ENCODE measurements around the gene CALR. TPM values are rescaled to one million over a fixed set of nuclear protein-coding genes. Genes with fewer than 3 reads are reported as not detected.

CALR gene
- polyA plus RNA-seq, 1 donor (not counting 4 experiments of a cell fraction or from before 2014, with no cell fraction given), result 899 TPM

GRCh38 chr19:12938779-12939601 lies 581 bp downstream of the CALR start:
- peaks cover 28% of the 10 kb centered on the region for H3K4me1 ChIP-seq (ENCODE audit: control insufficient read depth, extremely low read depth, insufficient read depth, low read length)
- no peak overlapping the region for H2AFZ ChIP-seq (ENCODE audit: control insufficient read depth, low read length)
- H3K4me3 ChIP-seq (ENCODE audit: control insufficient read depth in 2 of 3, extremely low read depth in 1 of 3, insufficient read depth in 2 of 3, low read depth in 1 of 3, low read length in 3 of 3), result peak overlapping the region; percentile 79 to 99 (median 95)
- TF ChIP-seq EZH2 (IDR thresholded peaks at IDR 0.05; ENCODE audit: low read length) (no peak), CTCF (optimal IDR thresholded peaks at IDR 0.05 in 1 of 3, IDR thresholded peaks at IDR 0.05 in 1 of 3, conservative IDR thresholded peaks at IDR 0.05 in 1 of 3; ENCODE audit: extremely low read depth in 1 of 3, insufficient read depth in 2 of 3, low read length in 3 of 3) (peak in 2 of 3 experiments; percentile 24 to 25)
- H3K4me2 ChIP-seq (ENCODE audit: control insufficient read depth, extremely low read depth, insufficient read depth, low read depth, low read length), result peak overlapping the region; percentile 81
- peaks cover 47% of the 10 kb centered on the region for H3K79me2 ChIP-seq (ENCODE audit: control insufficient read depth, insufficient read depth, low read length)
- H3K27me3 ChIP-seq (ENCODE audit: control insufficient read depth, extremely low read depth, insufficient read depth, low read length), result no peaks in the 10 kb centered on the region
- H3K9me3 ChIP-seq (ENCODE audit: control insufficient read depth, low read depth, low read length), result no peaks in the 10 kb centered on the region
- H3K9me1 ChIP-seq (ENCODE audit: control insufficient read depth, extremely low read depth, insufficient read depth, low read length), result peaks cover 2% of the 10 kb centered on the region
- FAIRE-seq, result no peak
- H4K20me1 ChIP-seq (ENCODE audit: control insufficient read depth, extremely low read depth, insufficient read depth, low read length), result peaks cover 19% of the 10 kb centered on the region
- H3K27ac ChIP-seq (ENCODE audit: control insufficient read depth, insufficient read depth, low read length), result peak overlapping the region; percentile 81
- no peak for DNase-seq (ENCODE audit: low read depth, low spot score)
- H3K36me3 ChIP-seq (ENCODE audit: control insufficient read depth in 2 of 2, extremely low read depth in 1 of 2, insufficient read depth in 2 of 2, low read length in 2 of 2), result peaks cover 29 to 38% of the 10 kb centered on the region in 2 experiments
- H3K9ac ChIP-seq (ENCODE audit: control insufficient read depth, extremely low read depth, insufficient read depth, low read length), result peak overlapping the region; percentile 95
- dilution Hi-C loops (cut with MboI; ENCODE audit: extremely low pct_ligation_motif_present, low sequenced_read_pairs), result no loop called here

GRCh38 chr19:12939975-12940423 lies 1.6 kb downstream of the CALR start:
- FAIRE-seq, result no peak
- Histone ChIP-seq H3K79me2 (ENCODE audit: control insufficient read depth, insufficient read depth, low read length) (peaks cover 47% of the 10 kb centered on the region), H4K20me1 (ENCODE audit: control insufficient read depth, extremely low read depth, insufficient read depth, low read length) (peaks cover 23% of the 10 kb centered on the region), H3K9me3 (ENCODE audit: control insufficient read depth, low read depth, low read length) (no peaks in the 10 kb centered on the region), H2AFZ (ENCODE audit: control insufficient read depth, low read length) (no peak overlapping the region), H3K9ac (ENCODE audit: control insufficient read depth, extremely low read depth, insufficient read depth, low read length) (peak overlapping the region; percentile 95), H3K9me1 (ENCODE audit: control insufficient read depth, extremely low read depth, insufficient read depth, low read length) (peaks cover 2% of the 10 kb centered on the region), H3K4me2 (ENCODE audit: control insufficient read depth, extremely low read depth, insufficient read depth, low read depth, low read length) (peak overlapping the region; percentile 81), H3K4me3 (ENCODE audit: control insufficient read depth in 2 of 3, extremely low read depth in 1 of 3, insufficient read depth in 2 of 3, low read depth in 1 of 3, low read length in 3 of 3) (peak overlapping the region; percentile 79 to 99 (median 95)), H3K27ac (ENCODE audit: control insufficient read depth, insufficient read depth, low read length) (peak overlapping the region; percentile 81), H3K4me1 (ENCODE audit: control insufficient read depth, extremely low read depth, insufficient read depth, low read length) (peaks cover 30% of the 10 kb centered on the region), H3K27me3 (ENCODE audit: control insufficient read depth, extremely low read depth, insufficient read depth, low read length) (no peaks in the 10 kb centered on the region), H3K36me3 (ENCODE audit: control insufficient read depth in 2 of 2, extremely low read depth in 1 of 2, insufficient read depth in 2 of 2, low read length in 2 of 2) (peaks cover 34 to 38% of the 10 kb centered on the region in 2 experiments)
- DNase-seq (ENCODE audit: low read depth, low spot score), result no peak
- no peak for TF ChIP-seq EZH2 (IDR thresholded peaks at IDR 0.05; ENCODE audit: low read length)
- no peak for TF ChIP-seq CTCF (optimal IDR thresholded peaks at IDR 0.05 in 1 of 3, IDR thresholded peaks at IDR 0.05 in 1 of 3, conservative IDR thresholded peaks at IDR 0.05 in 1 of 3; ENCODE audit: extremely low read depth in 1 of 3, insufficient read depth in 2 of 3, low read length in 3 of 3)
- dilution Hi-C loops (cut with MboI; ENCODE audit: extremely low pct_ligation_motif_present, low sequenced_read_pairs), result no loop called here

All from keratinocyte (primary cell).